ENCODE measurements around the gene ATM. TPM values are rescaled to one million over a fixed set of nuclear protein-coding genes. Genes with fewer than 3 reads are reported as not detected.

The ATM gene
- total RNA-seq, 1 donor from 2014 or later: 51.2 TPM

DNA sequence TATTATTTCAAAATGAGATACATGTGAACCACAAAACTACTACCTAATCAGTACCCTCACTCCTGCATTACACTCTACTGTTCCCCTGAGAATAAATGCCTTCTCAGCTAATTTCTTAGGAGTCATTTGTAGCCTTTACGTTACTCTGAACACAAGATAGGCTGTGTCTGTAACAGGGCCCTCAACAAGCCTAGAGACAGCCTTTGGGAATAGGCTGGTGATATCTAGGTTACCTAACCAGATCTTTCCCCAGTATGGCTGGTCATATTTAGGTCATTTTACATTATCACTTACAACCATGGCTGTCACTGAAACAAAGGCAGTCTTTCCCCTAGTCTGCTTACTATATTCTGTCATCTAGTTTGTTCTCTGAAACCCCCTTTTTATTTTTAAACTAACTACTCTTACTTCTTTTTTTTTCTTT lies 14.2 kb downstream of the ATM start:
- no peak overlapping the region for H3K4me3 ChIP-seq (ENCODE audit: insufficient read depth, low read depth, low read length)

DNA sequence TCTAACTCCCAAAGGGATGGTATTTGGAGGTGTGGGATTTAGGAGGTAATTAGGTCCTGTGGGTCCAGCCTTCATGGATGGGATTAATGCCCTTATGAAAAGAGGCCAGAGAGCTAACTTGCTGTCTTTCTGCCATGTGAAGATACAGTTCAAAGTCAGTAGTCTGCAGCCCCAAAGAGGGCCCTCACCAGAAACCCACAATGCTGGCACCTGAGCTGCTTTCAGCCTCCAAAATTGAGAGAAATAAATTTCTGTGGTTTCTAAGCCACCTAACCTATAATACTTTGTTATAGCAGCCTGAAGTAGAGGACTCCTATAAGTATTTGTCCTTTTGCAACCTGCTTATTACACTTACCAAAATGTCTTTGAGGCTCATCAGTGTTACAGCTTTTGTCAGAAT lies 16.2 kb downstream of the ATM start:
- Histone ChIP-seq H3K79me2 (ENCODE audit: insufficient read depth, low read length) (no peaks in the 10 kb centered on the region), H3K9ac (ENCODE audit: low read length) (no peak overlapping the region), H3K36me3 (ENCODE audit: insufficient read depth, low read length) (peaks cover 12% of the 10 kb centered on the region), H3K4me1 (ENCODE audit: insufficient read depth, low read length) (no peaks in the 10 kb centered on the region), H4K20me1 (ENCODE audit: insufficient read depth, low read length) (no peaks in the 10 kb centered on the region), H3K4me2 (ENCODE audit: low read length) (no peak overlapping the region), H3K27ac (ENCODE audit: low read depth, low read length) (no peak overlapping the region), H3K9me3 (ENCODE audit: insufficient read depth, low read depth, low read length) (no peaks in the 10 kb centered on the region), H3K27me3 (ENCODE audit: insufficient read depth, low read length) (no peaks in the 10 kb centered on the region), H2AFZ (ENCODE audit: low read depth, low read length) (no peak overlapping the region), H3K4me3 (ENCODE audit: insufficient read depth, low read depth, low read length) (no peak overlapping the region)
- Mint-ChIP-seq H3K4me1 (ENCODE audit: low read depth, unreplicated experiment) (peaks cover 9% of the 10 kb centered on the region), H3K27me3 (ENCODE audit: low read depth, unreplicated experiment) (no peaks in the 10 kb centered on the region), H3K9me3 (ENCODE audit: unreplicated experiment) (no peaks in the 10 kb centered on the region), H3K4me3 (ENCODE audit: unreplicated experiment) (no peak overlapping the region), H3K27ac (ENCODE audit: unreplicated experiment) (no peak overlapping the region), H3K36me3 (ENCODE audit: low read depth, unreplicated experiment) (peaks cover 3% of the 10 kb centered on the region)
- FAIRE-seq: no peak
- no peak for TF ChIP-seq EZH2 (IDR thresholded peaks at IDR 0.05; ENCODE audit: insufficient read depth, low read length)
- TF ChIP-seq, protein P1, sequence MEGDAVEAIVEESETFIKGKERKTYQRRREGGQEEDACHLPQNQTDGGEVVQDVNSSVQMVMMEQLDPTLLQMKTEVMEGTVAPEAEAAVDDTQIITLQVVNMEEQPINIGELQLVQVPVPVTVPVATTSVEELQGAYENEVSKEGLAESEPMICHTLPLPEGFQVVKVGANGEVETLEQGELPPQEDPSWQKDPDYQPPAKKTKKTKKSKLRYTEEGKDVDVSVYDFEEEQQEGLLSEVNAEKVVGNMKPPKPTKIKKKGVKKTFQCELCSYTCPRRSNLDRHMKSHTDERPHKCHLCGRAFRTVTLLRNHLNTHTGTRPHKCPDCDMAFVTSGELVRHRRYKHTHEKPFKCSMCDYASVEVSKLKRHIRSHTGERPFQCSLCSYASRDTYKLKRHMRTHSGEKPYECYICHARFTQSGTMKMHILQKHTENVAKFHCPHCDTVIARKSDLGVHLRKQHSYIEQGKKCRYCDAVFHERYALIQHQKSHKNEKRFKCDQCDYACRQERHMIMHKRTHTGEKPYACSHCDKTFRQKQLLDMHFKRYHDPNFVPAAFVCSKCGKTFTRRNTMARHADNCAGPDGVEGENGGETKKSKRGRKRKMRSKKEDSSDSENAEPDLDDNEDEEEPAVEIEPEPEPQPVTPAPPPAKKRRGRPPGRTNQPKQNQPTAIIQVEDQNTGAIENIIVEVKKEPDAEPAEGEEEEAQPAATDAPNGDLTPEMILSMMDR (IDR thresholded peaks at IDR 0.05; ENCODE audit: insufficient read depth, low read depth, low read length): no peak
- no peak for DNase-seq (ENCODE audit: low read depth)

More for the DNA sequence above, 14.2 kb downstream of the ATM start:
- no peak overlapping the region for H3K4me3 Mint-ChIP-seq (ENCODE audit: unreplicated experiment)
- no peak overlapping the region for H3K9ac ChIP-seq (ENCODE audit: low read length)
- peaks cover 9% of the 10 kb centered on the region for H3K4me1 Mint-ChIP-seq (ENCODE audit: low read depth, unreplicated experiment)
- no peak overlapping the region for H2AFZ ChIP-seq (ENCODE audit: low read depth, low read length)
- no peaks in the 10 kb centered on the region for H3K27me3 ChIP-seq (ENCODE audit: insufficient read depth, low read length)
- H3K27ac Mint-ChIP-seq (ENCODE audit: unreplicated experiment): no peak overlapping the region
- no peaks in the 10 kb centered on the region for H3K9me3 ChIP-seq (ENCODE audit: insufficient read depth, low read depth, low read length)
- no peak overlapping the region for H3K27ac ChIP-seq (ENCODE audit: low read depth, low read length)
- H3K4me2 ChIP-seq (ENCODE audit: low read length): no peak overlapping the region
- peaks cover 17% of the 10 kb centered on the region for H3K36me3 ChIP-seq (ENCODE audit: insufficient read depth, low read length)
- no peaks in the 10 kb centered on the region for H3K79me2 ChIP-seq (ENCODE audit: insufficient read depth, low read length)
- peaks cover 2% of the 10 kb centered on the region for H4K20me1 ChIP-seq (ENCODE audit: insufficient read depth, low read length)
- DNase-seq (ENCODE audit: low read depth) (no peak), FAIRE-seq (no peak)
- H3K4me1 ChIP-seq (ENCODE audit: insufficient read depth, low read length): no peaks in the 10 kb centered on the region
- no peaks in the 10 kb centered on the region for H3K27me3 Mint-ChIP-seq (ENCODE audit: low read depth, unreplicated experiment)
- no peak for TF ChIP-seq EZH2 (IDR thresholded peaks at IDR 0.05; ENCODE audit: insufficient read depth, low read length)
- TF ChIP-seq, protein P1 (IDR thresholded peaks at IDR 0.05; ENCODE audit: insufficient read depth, low read depth, low read length): no peak
- no peaks in the 10 kb centered on the region for H3K9me3 Mint-ChIP-seq (ENCODE audit: unreplicated experiment)
- H3K36me3 Mint-ChIP-seq (ENCODE audit: low read depth, unreplicated experiment): peaks cover 2% of the 10 kb centered on the region

DNA sequence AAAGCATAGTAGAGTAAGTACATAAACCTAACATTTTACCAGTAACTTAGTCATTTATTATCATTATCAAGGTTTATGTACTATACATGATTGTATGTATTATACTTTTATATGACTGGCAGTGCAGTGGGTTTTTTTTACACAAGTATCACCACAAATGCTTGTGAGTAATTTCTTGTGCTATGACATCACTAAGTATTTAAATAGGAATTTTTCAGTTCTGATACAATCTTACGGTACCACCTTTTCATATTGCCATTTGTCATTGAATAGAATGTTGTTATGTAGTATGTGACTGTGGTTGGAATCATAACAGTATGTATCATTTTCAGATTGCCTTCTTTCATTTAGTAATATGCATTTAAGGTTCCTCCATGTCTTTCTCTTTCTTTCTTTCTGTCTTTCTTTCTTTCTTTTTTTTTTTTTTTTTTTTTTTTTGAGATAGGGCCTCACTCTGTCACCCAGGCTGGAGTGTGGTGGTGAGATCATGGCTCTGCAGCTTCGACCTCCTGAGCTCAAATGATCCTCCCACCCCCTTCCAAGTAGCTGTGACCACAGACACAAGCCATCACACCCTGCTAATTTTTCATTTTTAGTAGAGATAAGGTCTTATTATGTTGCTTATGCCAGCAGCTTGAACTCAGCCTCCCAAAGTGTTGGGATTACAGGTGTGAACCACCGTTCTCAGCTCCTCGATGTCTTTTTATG lies 18.6 kb downstream of the ATM start:
- Histone ChIP-seq H3K4me3 (ENCODE audit: insufficient read depth, low read depth, low read length) (no peak overlapping the region), H3K9ac (ENCODE audit: low read length) (no peak overlapping the region), H3K9me3 (ENCODE audit: insufficient read depth, low read depth, low read length) (no peaks in the 10 kb centered on the region), H3K27ac (ENCODE audit: low read depth, low read length) (no peak overlapping the region), H4K20me1 (ENCODE audit: insufficient read depth, low read length) (no peaks in the 10 kb centered on the region), H3K36me3 (ENCODE audit: insufficient read depth, low read length) (peaks cover 6% of the 10 kb centered on the region), H3K79me2 (ENCODE audit: insufficient read depth, low read length) (no peaks in the 10 kb centered on the region), H2AFZ (ENCODE audit: low read depth, low read length) (no peak overlapping the region), H3K4me2 (ENCODE audit: low read length) (no peak overlapping the region), H3K4me1 (ENCODE audit: insufficient read depth, low read length) (no peaks in the 10 kb centered on the region), H3K27me3 (ENCODE audit: insufficient read depth, low read length) (no peaks in the 10 kb centered on the region)
- Mint-ChIP-seq H3K9me3 (ENCODE audit: unreplicated experiment) (no peaks in the 10 kb centered on the region), H3K27me3 (ENCODE audit: low read depth, unreplicated experiment) (no peaks in the 10 kb centered on the region), H3K4me3 (ENCODE audit: unreplicated experiment) (no peak overlapping the region), H3K36me3 (ENCODE audit: low read depth, unreplicated experiment) (peaks cover 3% of the 10 kb centered on the region), H3K4me1 (ENCODE audit: low read depth, unreplicated experiment) (peaks cover 7% of the 10 kb centered on the region), H3K27ac (ENCODE audit: unreplicated experiment) (no peak overlapping the region)
- FAIRE-seq (no peak), DNase-seq (ENCODE audit: low read depth) (no peak)
- TF ChIP-seq, protein P1 (IDR thresholded peaks at IDR 0.05; ENCODE audit: insufficient read depth, low read depth, low read length): no peak
- TF ChIP-seq EZH2 (IDR thresholded peaks at IDR 0.05; ENCODE audit: insufficient read depth, low read length): no peak
